ENCODE measurements around the gene TPST2. TPM values are rescaled to one million over a fixed set of nuclear protein-coding genes. Genes with fewer than 3 reads are reported as not detected.

The TPST2 gene
- total RNA-seq, 2 experiments from 2014 or later, result 30.7 to 33.6 TPM

GRCh38 chr22:26481112-26481693 is 108.7 kb downstream of the TPST2 start:
- DNase-seq (no peak), ATAC-seq (no peak)
- H3K27me3 Mint-ChIP-seq, result no peaks in the 10 kb centered on the region
- ChIA-PET CTCF (interaction anchor here (0.9 to 7.7 kb wide), 10 partner anchors 11 to 192 kb away, joined by 3 to 48 read pairs (median 8); no protein-coding TSS in a partner anchor), POLR2A (interaction anchor here (0.7 to 3.6 kb wide), 4 partner anchors 11 to 192 kb away, joined by 3 to 14 read pairs (median 4); no protein-coding TSS in a partner anchor)
- peaks cover 51% of the 10 kb centered on the region for H3K36me3 Mint-ChIP-seq (ENCODE audit: low read depth)
- H3K4me3 Mint-ChIP-seq, result peak overlapping the region; percentile 75
- H3K27ac Mint-ChIP-seq, result peak overlapping the region; percentile 98
- TF ChIP-seq, protein P1, sequence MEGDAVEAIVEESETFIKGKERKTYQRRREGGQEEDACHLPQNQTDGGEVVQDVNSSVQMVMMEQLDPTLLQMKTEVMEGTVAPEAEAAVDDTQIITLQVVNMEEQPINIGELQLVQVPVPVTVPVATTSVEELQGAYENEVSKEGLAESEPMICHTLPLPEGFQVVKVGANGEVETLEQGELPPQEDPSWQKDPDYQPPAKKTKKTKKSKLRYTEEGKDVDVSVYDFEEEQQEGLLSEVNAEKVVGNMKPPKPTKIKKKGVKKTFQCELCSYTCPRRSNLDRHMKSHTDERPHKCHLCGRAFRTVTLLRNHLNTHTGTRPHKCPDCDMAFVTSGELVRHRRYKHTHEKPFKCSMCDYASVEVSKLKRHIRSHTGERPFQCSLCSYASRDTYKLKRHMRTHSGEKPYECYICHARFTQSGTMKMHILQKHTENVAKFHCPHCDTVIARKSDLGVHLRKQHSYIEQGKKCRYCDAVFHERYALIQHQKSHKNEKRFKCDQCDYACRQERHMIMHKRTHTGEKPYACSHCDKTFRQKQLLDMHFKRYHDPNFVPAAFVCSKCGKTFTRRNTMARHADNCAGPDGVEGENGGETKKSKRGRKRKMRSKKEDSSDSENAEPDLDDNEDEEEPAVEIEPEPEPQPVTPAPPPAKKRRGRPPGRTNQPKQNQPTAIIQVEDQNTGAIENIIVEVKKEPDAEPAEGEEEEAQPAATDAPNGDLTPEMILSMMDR (IDR thresholded peaks at IDR 0.05), result no peak
- no peaks in the 10 kb centered on the region for H3K9me3 Mint-ChIP-seq
- H3K4me1 Mint-ChIP-seq (ENCODE audit: low read depth), result peaks cover 76% of the 10 kb centered on the region
- intact Hi-C loops (cut with micrococcal nuclease), result no loop called here

DNA sequence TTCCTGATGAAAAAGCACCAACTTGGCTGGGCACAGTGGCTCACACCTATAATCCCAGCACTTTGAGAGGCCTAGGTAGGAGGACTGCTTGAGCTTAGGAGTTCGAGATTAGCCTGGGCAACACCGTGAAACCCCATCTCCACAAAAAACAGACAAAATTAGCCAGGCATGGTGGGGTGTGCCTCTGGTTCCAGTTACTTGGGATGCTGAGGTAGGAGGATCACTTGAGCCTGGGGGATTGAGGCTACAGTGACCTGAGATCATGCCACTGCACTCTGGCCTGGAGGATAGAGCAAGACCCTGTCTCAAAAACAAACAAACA is 109.4 kb downstream of the TPST2 start:
- Mint-ChIP-seq H3K27me3 (no peaks in the 10 kb centered on the region), H3K27ac (peak overlapping the region; percentile 47), H3K36me3 (ENCODE audit: low read depth) (peaks cover 51% of the 10 kb centered on the region), H3K9me3 (no peaks in the 10 kb centered on the region), H3K4me1 (ENCODE audit: low read depth) (peaks cover 70% of the 10 kb centered on the region), H3K4me3 (peak overlapping the region; percentile 75)
- no peak for ATAC-seq
- no peak for DNase-seq
- ChIA-PET CTCF (interaction anchor here (1.2 to 7.7 kb wide), 3 partner anchors 19 to 120 kb away, joined by 3 to 48 read pairs (median 13); no protein-coding TSS in a partner anchor), POLR2A (interaction anchor here (0.7 to 1.3 kb wide), 2 partner anchors 170 to 192 kb away, joined by 3 read pairs; no protein-coding TSS in a partner anchor)
- TF ChIP-seq, protein P1 (IDR thresholded peaks at IDR 0.05), result no peak
- intact Hi-C loops (cut with micrococcal nuclease), result no loop called here

GRCh38 chr22:26479792-26480610 is 109.9 kb downstream of the TPST2 start:
- TF ChIP-seq, protein P1 (IDR thresholded peaks at IDR 0.05), result no peak
- no peaks in the 10 kb centered on the region for H3K27me3 Mint-ChIP-seq
- ATAC-seq (no peak), DNase-seq (peak; percentile 18)
- H3K27ac Mint-ChIP-seq, result peak overlapping the region; percentile 83
- intact Hi-C loops (cut with micrococcal nuclease), result no loop called here
- H3K9me3 Mint-ChIP-seq, result no peaks in the 10 kb centered on the region
- peak overlapping the region; percentile 75 for H3K4me3 Mint-ChIP-seq
- ChIA-PET POLR2A (interaction anchor here (0.7 to 1.0 kb wide), 2 partner anchors 193 kb away, joined by 3 to 4 read pairs; no protein-coding TSS in a partner anchor), CTCF (interaction anchor here (0.9 to 7.7 kb wide), 8 partner anchors 18 to 201 kb away, joined by 3 to 48 read pairs (median 4); no protein-coding TSS in a partner anchor)
- H3K4me1 Mint-ChIP-seq (ENCODE audit: low read depth), result peaks cover 65% of the 10 kb centered on the region
- peaks cover 52% of the 10 kb centered on the region for H3K36me3 Mint-ChIP-seq (ENCODE audit: low read depth)

DNA sequence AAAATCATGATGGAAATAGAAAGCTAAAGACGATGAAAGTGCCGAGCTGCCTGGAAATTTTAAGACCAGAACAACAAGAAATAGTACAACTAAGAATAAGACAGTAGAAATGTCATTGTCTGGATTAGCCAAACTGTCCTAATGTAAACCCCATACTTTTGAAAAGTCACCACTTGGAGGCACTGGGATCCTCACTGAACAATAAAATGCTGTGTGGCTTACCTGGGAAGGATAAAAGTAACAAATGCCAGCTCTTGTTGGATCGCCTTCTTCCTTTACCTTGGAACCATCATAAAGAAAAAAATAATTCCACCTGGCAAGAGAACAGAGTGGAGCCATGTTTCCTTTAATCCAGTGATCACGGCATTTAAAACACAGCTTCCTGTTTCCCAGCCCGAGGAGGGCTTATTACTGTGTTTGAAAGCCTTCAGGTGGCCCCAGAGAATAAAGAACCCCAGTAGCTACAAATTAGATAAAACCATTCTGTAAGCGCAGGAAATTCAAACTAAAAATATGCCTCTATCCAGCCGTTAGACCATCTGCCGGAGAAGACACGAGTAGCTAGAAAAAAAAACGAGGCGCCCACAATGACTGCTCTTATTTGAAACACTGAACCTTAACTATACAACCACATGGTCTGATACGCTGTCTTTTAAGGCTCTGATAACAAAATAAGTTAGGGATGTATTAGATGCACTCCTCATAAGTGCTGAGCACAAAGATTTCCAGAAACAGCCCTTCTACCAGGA is 110.7 kb downstream of the TPST2 start:
- DNase-seq, result no peak
- Mint-ChIP-seq H3K27me3 (no peaks in the 10 kb centered on the region), H3K9me3 (no peaks in the 10 kb centered on the region), H3K4me1 (ENCODE audit: low read depth) (peaks cover 62% of the 10 kb centered on the region), H3K4me3 (peak overlapping the region; percentile 75), H3K36me3 (ENCODE audit: low read depth) (peaks cover 57% of the 10 kb centered on the region), H3K27ac (peak overlapping the region; percentile 83)
- TF ChIP-seq, protein P1 (IDR thresholded peaks at IDR 0.05), result no peak
- ChIA-PET POLR2A (interaction anchor here (0.7 to 1.0 kb wide), 3 partner anchors 33 to 194 kb away, joined by 3 to 4 read pairs (median 4); partner anchors contain the start of gene TFIP11), CTCF (interaction anchor here (0.9 to 7.7 kb wide), 9 partner anchors 16 to 202 kb away, joined by 3 to 48 read pairs (median 4); no protein-coding TSS in a partner anchor)
- intact Hi-C loops (cut with micrococcal nuclease), result no loop called here
- ATAC-seq, result no peak
